Measurements from ENCODE around the gene EPHB3. TPM values are rescaled to one million over a fixed set of nuclear protein-coding genes. Genes with fewer than 3 reads are reported as not detected.

Gene EPHB3
- total RNA-seq, 1 experiment from 2014 or later = 0.37 TPM

DNA sequence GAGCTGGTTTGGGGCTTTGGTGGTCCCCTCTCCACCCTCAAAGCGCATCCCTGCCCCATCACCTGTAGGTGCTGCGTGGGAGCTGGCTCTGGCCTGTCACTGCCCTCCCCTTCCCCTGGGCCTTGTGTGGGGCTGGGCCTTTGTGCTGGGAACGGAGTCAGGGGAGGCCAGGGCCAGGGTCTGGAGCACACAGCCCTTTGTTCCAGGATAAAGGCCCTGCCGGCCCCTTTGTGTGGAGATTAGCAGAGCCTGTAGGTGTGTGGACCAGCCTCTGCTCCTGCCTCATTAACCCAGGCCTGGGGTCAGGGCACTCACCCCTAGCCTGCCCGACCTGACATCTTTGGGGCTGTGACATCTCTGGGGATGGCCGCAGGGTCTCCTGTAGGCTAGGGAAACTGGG lies 8.9 kb downstream of the EPHB3 start:
- in situ Hi-C loops (cut with HindIII; ENCODE audit: low pct_unique_long_range_greater_than_20kb, low sequenced_read_pairs) = no loop called here
- DNase-seq (ENCODE audit: low read depth, low spot score) = no peak

DNA sequence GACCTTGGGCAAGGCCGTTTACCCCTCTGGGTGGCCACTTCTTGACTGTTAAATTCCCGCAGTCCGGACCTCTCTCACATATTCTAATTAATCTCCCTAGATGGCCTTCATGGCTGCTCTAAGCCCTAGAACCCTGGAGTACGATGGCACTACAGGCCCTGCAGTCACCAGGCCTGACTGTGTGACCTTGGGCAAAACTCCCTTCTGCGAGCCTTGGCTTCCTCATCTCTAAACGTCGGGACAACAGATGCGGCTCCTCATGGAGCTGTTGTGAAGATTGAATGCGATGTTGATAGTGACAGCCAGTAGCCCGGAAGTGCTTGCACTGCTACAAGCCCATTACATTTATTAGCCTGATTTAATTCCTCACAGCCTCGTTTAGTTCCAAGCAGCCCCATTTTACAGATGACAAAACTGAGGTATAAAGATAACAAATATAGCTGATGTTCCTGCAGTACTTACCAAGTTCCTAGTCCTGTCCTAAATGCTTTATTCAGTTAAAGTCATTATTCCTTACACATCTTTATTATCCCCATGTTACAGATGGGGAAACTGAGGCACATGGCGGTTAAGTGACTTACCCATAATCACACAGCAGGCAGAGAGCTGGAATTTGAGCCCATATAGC lies 10.3 kb downstream of the EPHB3 start:
- in situ Hi-C loops (cut with HindIII; ENCODE audit: low pct_unique_long_range_greater_than_20kb, low sequenced_read_pairs) = no loop called here
- no peak for DNase-seq (ENCODE audit: low read depth, low spot score)

DNA sequence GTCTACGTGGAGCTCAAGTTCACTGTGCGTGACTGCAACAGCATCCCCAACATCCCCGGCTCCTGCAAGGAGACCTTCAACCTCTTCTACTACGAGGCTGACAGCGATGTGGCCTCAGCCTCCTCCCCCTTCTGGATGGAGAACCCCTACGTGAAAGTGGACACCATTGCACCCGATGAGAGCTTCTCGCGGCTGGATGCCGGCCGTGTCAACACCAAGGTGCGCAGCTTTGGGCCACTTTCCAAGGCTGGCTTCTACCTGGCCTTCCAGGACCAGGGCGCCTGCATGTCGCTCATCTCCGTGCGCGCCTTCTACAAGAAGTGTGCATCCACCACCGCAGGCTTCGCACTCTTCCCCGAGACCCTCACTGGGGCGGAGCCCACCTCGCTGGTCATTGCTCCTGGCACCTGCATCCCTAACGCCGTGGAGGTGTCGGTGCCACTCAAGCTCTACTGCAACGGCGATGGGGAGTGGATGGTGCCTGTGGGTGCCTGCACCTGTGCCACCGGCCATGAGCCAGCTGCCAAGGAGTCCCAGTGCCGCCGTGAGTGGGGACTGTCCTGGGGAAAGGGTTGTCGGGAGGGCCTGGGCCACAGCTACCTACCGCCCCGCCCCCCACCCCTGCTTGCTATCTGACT lies 11.2 kb downstream of the EPHB3 start:
- in situ Hi-C loops (cut with HindIII; ENCODE audit: low pct_unique_long_range_greater_than_20kb, low sequenced_read_pairs) = no loop called here

DNA sequence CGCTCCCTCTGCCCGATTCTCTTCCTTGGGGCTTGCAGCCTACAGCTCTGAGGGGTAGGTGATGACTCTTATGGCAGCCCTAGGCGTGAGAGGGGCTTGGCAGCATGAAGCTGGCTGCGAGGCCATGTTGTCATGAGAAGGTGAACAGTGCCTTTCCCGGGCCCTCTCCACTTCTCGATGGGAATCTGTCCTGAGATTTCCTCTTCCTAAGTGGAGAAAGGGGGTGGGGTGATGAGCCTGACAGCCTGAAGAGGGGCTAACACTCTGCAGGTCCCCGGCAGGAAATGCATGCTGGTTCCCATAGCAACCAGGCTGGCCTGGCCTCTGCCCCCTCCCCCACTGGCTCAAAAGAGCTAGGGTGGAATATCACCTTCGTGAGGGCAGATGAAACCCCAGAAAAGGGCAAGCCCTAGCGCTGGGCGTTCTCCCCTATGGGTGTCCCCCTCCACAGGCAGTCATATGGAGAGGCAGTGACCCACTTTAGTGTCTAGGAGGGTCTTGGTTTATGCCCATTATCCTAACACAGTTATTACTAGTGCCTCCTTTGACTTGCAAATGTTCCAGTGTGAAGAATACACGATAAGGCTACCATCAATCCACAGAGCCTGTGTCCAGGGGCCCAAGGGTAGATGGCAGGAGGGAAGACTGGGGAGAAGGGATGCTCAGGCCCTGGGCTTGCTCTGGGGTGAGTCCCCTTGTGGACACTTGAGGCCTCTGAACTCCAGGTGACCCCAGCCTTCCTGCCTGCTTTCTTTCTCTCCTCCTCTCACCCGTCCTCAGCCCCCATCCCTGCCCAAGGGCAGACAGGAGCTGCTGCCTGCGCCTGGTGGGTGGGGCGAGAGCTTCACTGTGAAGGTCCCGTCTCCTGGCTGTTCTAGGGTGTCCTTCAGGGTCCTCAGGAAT lies 13.2 kb downstream of the EPHB3 start:
- in situ Hi-C loops (cut with HindIII; ENCODE audit: low pct_unique_long_range_greater_than_20kb, low sequenced_read_pairs) = no loop called here
- DNase-seq (ENCODE audit: low read depth, low spot score) = no peak

More for the DNA sequence above, 11.2 kb downstream of the EPHB3 start:
- no peak for DNase-seq (ENCODE audit: low read depth, low spot score)

DNA sequence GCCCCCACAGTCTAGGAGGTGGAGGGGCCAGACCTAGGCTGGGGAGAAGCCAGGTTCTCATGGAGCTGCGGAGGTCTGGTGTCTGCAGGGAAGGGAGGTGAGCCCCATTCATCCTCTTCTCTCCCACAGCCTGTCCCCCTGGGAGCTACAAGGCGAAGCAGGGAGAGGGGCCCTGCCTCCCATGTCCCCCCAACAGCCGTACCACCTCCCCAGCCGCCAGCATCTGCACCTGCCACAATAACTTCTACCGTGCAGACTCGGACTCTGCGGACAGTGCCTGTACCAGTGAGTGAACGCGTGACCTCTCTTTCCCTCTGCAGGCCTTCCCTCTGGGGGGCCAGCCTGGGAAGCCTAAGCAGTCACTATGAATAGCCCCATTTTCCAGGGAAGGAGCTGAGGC lies 14.1 kb downstream of the EPHB3 start:
- in situ Hi-C loops (cut with HindIII; ENCODE audit: low pct_unique_long_range_greater_than_20kb, low sequenced_read_pairs) = no loop called here
- no peak for DNase-seq (ENCODE audit: low read depth, low spot score)

DNA sequence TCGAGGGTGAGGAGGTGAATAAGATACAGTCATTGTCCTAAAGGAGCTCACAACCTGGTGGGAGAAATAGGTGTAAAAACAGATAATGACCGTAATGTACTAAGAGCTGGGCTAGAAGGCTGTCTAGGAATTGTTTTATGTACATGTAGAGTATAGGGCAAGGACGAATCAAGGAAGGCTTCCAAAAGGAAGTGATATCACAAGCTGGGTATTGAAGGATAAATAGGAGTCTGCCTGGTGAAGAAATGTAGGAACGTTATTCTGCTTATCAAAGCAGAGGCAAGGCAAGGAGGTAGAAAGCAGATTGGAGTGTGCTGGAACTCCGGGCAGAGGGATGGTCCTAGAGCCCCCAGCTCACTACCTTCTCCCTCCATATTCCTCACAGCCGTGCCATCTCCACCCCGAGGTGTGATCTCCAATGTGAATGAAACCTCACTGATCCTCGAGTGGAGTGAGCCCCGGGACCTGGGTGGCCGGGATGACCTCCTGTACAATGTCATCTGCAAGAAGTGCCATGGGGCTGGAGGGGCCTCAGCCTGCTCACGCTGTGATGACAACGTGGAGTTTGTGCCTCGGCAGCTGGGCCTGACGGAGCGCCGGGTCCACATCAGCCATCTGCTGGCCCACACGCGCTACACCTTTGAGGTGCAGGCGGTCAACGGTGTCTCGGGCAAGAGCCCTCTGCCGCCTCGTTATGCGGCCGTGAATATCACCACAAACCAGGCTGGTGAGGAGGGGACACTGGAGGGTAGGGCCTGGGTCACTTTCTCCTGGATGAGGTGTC lies 15.1 kb downstream of the EPHB3 start:
- in situ Hi-C loops (cut with HindIII; ENCODE audit: low pct_unique_long_range_greater_than_20kb, low sequenced_read_pairs) = no loop called here

DNA sequence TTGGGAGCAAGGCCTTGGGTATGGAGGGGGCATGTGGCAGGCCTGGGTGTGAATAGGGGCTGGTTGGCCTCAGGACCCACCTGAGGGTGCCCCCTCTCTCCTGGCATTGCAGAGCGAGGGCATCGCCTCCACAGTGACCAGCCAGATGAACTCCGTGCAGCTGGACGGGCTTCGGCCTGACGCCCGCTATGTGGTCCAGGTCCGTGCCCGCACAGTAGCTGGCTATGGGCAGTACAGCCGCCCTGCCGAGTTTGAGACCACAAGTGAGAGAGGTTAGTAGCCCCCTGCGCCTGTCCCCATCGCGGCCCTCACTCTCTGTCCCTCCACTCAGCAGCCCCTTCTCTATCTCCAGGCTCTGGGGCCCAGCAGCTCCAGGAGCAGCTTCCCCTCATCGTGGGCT lies 16.0 kb downstream of the EPHB3 start:
- in situ Hi-C loops (cut with HindIII; ENCODE audit: low pct_unique_long_range_greater_than_20kb, low sequenced_read_pairs) = no loop called here
- DNase-seq (ENCODE audit: low read depth, low spot score) = no peak

More for the DNA sequence above, 15.1 kb downstream of the EPHB3 start:
- DNase-seq (ENCODE audit: low read depth, low spot score) = no peak

DNA sequence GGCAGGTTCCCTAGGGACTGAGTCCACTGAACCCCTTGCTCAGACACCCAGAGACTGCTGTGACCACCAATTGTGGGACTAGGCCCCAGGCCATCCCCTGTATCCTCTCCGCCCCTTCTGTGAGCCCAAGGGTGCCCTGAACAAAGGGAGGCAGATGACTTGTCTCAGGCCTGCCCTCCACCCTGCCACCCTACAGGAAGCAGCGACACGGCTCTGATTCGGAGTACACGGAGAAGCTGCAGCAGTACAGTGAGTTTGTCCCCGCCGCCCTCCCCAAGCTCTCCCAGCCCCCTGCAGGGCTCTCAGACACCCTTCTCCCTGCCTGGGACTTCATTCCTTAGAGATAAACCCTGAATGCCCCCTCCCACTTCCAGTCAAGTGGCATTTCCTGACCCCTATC lies 16.6 kb downstream of the EPHB3 start:
- no peak for DNase-seq (ENCODE audit: low read depth, low spot score)
- in situ Hi-C loops (cut with HindIII; ENCODE audit: low pct_unique_long_range_greater_than_20kb, low sequenced_read_pairs) = no loop called here

DNA sequence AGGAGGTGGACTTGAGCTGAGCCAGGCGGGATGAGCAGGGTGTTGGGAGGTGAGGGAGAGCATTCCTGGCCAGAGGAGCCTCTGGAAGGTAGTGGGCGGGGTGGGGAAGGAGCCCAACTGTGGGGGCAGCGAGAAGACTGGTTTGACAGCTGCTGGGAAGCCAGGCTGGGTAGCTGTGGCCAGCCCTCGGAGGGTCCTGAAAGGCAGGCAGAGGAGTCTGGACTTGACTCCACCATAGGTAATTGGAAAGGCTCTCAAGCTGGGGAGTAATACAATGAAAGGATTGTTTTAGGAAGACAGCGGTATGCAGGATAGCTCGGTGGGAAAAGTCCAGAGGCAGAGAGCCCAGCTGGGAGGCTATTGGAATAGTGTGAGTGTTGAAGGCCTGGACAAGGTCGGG lies 17.2 kb downstream of the EPHB3 start:
- in situ Hi-C loops (cut with HindIII; ENCODE audit: low pct_unique_long_range_greater_than_20kb, low sequenced_read_pairs) = no loop called here
- peak; percentile 55 for DNase-seq (ENCODE audit: low read depth, low spot score)

DNA sequence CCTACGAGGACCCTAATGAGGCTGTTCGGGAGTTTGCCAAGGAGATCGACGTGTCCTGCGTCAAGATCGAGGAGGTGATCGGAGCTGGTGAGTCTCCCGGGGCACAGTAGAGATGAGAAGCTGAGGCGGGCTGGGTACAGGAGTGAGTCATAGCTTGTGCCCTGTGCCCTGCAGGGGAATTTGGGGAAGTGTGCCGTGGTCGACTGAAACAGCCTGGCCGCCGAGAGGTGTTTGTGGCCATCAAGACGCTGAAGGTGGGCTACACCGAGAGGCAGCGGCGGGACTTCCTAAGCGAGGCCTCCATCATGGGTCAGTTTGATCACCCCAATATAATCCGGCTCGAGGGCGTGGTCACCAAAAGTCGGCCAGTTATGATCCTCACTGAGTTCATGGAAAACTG lies 17.9 kb downstream of the EPHB3 start:
- DNase-seq (ENCODE audit: low read depth, low spot score) = no peak
- in situ Hi-C loops (cut with HindIII; ENCODE audit: low pct_unique_long_range_greater_than_20kb, low sequenced_read_pairs) = no loop called here

DNA sequence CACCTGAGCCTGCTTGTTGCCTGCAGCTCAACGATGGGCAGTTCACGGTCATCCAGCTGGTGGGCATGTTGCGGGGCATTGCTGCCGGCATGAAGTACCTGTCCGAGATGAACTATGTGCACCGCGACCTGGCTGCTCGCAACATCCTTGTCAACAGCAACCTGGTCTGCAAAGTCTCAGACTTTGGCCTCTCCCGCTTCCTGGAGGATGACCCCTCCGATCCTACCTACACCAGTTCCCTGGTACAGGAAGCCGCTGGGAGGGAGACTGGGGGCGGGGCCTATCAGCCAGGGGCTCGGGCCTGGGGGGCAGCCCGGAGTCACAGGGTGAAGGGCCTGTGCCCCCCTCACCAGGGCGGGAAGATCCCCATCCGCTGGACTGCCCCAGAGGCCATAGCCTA lies 18.8 kb downstream of the EPHB3 start:
- no peak for DNase-seq (ENCODE audit: low read depth, low spot score)
- in situ Hi-C loops (cut with HindIII; ENCODE audit: low pct_unique_long_range_greater_than_20kb, low sequenced_read_pairs) = no loop called here

DNA sequence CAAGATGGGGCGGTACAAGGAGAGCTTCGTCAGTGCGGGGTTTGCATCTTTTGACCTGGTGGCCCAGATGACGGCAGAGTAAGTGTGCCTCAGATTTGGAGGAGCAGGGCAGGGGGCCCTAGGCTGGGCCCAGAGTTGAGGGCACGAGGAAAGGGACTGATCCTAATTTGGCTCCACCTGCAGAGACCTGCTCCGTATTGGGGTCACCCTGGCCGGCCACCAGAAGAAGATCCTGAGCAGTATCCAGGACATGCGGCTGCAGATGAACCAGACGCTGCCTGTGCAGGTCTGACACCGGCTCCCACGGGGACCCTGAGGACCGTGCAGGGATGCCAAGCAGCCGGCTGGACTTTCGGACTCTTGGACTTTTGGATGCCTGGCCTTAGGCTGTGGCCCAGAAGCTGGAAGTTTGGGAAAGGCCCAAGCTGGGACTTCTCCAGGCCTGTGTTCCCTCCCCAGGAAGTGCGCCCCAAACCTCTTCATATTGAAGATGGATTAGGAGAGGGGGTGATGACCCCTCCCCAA lies 19.8 kb downstream of the EPHB3 start:
- no peak for DNase-seq (ENCODE audit: low read depth, low spot score)
- in situ Hi-C loops (cut with HindIII; ENCODE audit: low pct_unique_long_range_greater_than_20kb, low sequenced_read_pairs) = no loop called here

DNA sequence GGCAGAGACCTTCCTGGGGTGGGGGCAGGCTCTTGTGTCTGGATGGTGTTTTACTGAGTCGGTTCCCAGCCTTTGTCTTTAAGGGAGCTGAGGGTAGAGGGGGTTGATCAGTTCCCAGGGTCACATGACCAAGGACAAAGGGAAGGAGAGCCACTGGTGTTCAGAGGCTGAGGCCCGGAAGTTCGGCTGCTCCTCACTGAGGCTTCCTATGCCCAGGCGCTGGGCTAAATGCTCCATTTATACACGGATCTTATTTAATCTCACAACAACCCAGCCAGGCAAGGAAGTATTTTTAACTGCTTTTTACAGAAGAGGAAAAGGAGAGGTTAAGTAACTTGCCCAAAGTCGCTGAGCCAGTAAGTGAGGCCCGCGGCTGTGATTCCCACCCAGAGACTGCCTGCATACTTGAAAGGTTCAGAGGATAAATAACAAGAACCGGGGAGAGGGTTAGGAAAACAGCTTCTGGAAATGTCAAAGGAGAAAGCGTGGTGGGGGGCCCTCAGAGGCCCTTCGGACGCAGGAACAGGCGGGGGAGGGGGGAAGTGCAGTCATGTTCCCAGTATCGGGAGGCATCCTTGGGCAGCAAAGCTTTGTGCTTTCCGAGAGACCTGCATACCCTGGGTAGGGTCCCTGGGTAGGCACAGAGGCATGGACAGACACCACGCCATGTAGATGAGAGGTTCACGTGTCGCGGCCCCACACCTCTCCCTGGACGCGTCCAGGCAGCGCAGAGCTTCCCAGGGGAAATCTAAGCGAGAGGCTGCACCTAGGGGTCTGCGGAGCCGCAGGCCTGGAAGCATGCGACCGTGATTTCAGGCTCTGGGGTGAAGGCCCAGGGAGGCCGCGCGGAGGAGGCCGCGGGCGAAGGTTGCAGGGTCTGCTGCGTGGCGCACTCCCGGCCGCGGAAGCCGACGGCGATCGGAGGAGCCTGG lies 21.3 kb downstream of the EPHB3 start:
- in situ Hi-C loops (cut with HindIII; ENCODE audit: low pct_unique_long_range_greater_than_20kb, low sequenced_read_pairs) = no loop called here
- no peak for DNase-seq (ENCODE audit: low read depth, low spot score)

DNA sequence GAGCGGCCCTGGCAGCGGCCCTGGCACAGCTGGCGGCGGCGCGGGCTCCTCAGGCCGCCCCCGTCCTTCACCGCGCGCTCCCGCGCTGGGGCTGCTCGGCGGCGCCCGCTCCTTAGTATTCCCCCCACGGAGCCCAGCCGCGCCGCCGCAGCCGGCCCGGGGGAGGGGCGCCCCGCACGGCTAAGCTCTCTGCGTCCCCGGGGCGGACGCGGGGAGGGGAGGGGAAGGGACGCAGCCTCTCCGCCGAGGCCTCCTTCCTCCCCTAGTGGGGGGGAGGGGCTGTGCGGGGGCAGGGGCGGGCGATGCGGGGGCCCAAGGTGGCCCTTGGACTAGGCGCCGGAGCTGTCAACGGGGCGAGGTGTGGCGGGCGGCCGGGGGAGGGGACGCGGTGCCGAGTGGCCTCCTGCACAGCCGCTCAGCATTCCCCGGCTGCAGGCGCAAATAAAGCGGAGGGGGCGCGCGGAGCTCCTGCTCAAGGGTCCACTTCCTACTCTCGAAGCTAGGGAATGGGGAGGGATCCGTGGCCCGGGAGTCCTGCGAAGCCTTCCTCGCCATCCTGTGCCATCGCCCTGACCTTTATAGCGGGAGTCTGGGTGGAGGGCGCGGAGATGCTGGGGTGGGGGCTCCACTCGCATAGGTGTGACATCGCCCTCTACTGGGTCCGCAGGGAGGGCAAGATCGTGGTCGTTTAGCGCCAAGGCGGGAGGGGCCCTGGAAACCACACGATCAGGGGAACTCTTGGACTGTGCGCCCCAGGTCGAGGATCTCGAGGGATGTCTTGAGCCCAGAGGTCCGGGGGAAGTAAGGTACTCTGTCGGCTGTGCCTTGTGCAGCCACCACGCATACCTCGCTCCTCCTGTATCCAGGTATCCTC lies 22.2 kb downstream of the EPHB3 start:
- in situ Hi-C loops (cut with HindIII; ENCODE audit: low pct_unique_long_range_greater_than_20kb, low sequenced_read_pairs) = no loop called here
- DNase-seq (ENCODE audit: low read depth, low spot score) = no peak

DNA sequence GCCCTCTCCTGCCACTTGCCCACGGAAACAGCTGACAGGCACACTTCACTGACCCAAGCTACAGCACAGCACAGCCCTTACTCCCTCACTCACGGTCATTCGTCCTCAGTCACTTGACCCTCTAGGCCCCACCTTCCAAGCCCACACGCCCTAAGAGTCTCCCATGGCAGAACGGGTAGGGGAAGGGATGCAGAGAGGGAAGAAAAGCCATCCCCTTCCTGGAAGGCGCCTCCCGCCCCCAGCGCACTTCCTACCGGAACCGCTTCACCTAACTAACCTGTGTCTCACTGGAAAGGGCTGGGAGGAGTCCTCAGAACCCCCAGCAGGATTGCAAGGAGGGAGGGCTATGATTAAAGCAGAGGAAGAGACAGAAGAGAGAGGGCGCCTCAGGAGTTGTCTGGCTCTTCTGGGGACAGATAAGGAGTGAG lies 22.9 kb downstream of the EPHB3 start:
- DNase-seq (ENCODE audit: low read depth, low spot score) = no peak
- in situ Hi-C loops (cut with HindIII; ENCODE audit: low pct_unique_long_range_greater_than_20kb, low sequenced_read_pairs) = no loop called here

DNA sequence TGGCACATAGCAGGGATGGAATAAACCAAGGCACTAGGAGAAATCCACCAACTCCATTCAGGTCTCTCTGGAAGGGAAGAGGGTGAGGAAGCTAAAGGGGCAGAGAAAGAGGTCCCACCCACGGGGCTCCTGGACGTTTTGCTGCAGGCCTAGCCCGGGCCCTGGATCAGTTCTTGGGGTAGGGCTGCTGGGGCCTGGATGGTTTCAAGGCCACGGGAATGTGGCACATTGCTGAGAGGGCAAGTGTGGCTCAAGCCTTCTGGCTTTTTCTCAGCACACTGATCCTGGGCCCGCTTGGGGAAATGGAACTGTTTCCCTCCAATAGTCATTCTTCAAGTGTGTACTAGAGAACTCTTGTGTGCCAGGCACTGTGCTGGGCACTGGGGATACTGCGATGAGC lies 24.0 kb downstream of the EPHB3 start:
- in situ Hi-C loops (cut with HindIII; ENCODE audit: low pct_unique_long_range_greater_than_20kb, low sequenced_read_pairs) = no loop called here
- DNase-seq (ENCODE audit: low read depth, low spot score) = no peak
